Motor neuron (in vitro differentiated cells): ENCODE measurements around the gene TMEM178B. TPM values are rescaled to one million over a fixed set of nuclear protein-coding genes. Genes with fewer than 3 reads are reported as not detected.

Experiments used
- ATAC-seq, 8 experiments: fragments of 200-7000 bp; cut with Tn5 transposase; replicated peaks in 6 of 8; 2 replicates each; pipeline ENCODE4 v1.8.0; 2021; ENCODE audit warnings: mild to moderate bottlenecking in 8 of 8, moderate library complexity in 8 of 8
- H3K27ac ChIP-seq, 2 donors: fragments of 250-450 bp; sonication (Bioruptor Pico); 2 replicates each; pipeline ENCODE4 v1.9.0; 2021; ENCODE audit warnings: antibody characterized with exemption in 2 of 2, mild to moderate bottlenecking in 2 of 2, moderate library complexity in 1 of 2
- H3K4me1 ChIP-seq, 2 donors: fragments of 250-450 bp; sonication (Bioruptor Pico); replicated peaks in 1 of 2; 2 replicates each; pipeline ENCODE4 v1.6.1; 2021; ENCODE audit warnings: antibody characterized with exemption in 2 of 2, mild to moderate bottlenecking in 2 of 2, moderate library complexity in 1 of 2
- H3K4me3 ChIP-seq, 5 donors: fragments of 250-450 bp; sonication (Bioruptor Pico); 2 replicates each; pipeline ENCODE4 v1.9.0; 2021; ENCODE audit warnings: antibody characterized with exemption in 5 of 5, mild to moderate bottlenecking in 5 of 5, moderate library complexity in 4 of 5
- WGBS, 10 experiments: fragments of 450-650 bp; shearing (Covaris generic); methylation state at CpG; one replicate each; pipeline ENCODE4 v1.0.0; 2022; 5-methylcytosine and 5-hydroxymethylcytosine counted together
- in situ Hi-C, 9 experiments: fragments of 400-800 bp; cut with MboI; loops; one replicate each; pipeline ENCODE4 v1.15.0; 2021; ENCODE audit warnings: low sequenced_read_pairs in 9 of 9, low pct_unique_long_range_greater_than_20kb in 2 of 9; ENCODE audit not compliant: unreplicated experiment in 9 of 9
- total RNA-seq, 8 experiments: library from RNA; unstranded; fragments of 300-600 nt; gene quantifications; 2 replicates each; pipeline versions ENCODE4 v1.2.3 to v1.2.4, GENCODE V29; 2022

Gene TMEM178B
- total RNA-seq, 8 experiments from 2014 or later, result 0.56 to 29.8 (median 17.1) TPM

GRCh38 chr7:141301544-141301943, 227.7 kb downstream of the TMEM178B start:
- 0 to 93% (median 60%) methylated on average over 1 to 7 of the region's 8 CpGs; no CpG with 5 or more reads in 2 of the 10 experiments for WGBS, 10 experiments
- in situ Hi-C loops, result no loop called here
- H3K4me1 ChIP-seq, result no peaks in the 10 kb centered on the region
- ATAC-seq, result no peak
- H3K27ac ChIP-seq, result no peak overlapping the region
- no peak overlapping the region for H3K4me3 ChIP-seq

- WGBS, 10 experiments, result 11 to 100% (median 85%) methylated on average over 1 to 3 of the region's 3 CpGs; no CpG with 5 or more reads in 4 of the 10 experiments
- Histone ChIP-seq H3K27ac (no peak overlapping the region), H3K4me1 (no peaks in the 10 kb centered on the region), H3K4me3 (no peak overlapping the region)
- no peak for ATAC-seq
- in situ Hi-C loops, result no loop called here
Observed at GRCh38 chr7:141302617-141303016, 228.8 kb downstream of the TMEM178B start.

GRCh38 chr7:141304291-141304690, 230.4 kb downstream of the TMEM178B start:
- WGBS, 10 experiments, result 0 to 100% (median 81%) methylated on average over 1 of the region's 2 CpGs; no CpG with 5 or more reads in 6 of the 10 experiments
- no peaks in the 10 kb centered on the region for H3K4me1 ChIP-seq
- H3K27ac ChIP-seq, result no peak overlapping the region
- in situ Hi-C loops, result no loop called here
- H3K4me3 ChIP-seq, result no peak overlapping the region
- ATAC-seq, result no peak

- Histone ChIP-seq H3K4me3 (no peak overlapping the region), H3K4me1 (no peaks in the 10 kb centered on the region), H3K27ac (no peak overlapping the region)
- 0 to 97% (median 79%) methylated on average over 1 to 4 of the region's 4 CpGs for WGBS, 10 experiments
- peak in 1 of 8 experiments; percentile 31 for ATAC-seq
- in situ Hi-C loops, result no loop called here
Observed at GRCh38 chr7:141306081-141306480, 232.2 kb downstream of the TMEM178B start.

- H3K4me1 ChIP-seq, result no peaks in the 10 kb centered on the region
- 0 to 100% (median 91%) methylated on average over 1 to 2 of the region's 2 CpGs; no CpG with 5 or more reads in 2 of the 10 experiments for WGBS, 10 experiments
- H3K4me3 ChIP-seq, result no peak overlapping the region
- no peak for ATAC-seq
- in situ Hi-C loops, result no loop called here
- no peak overlapping the region for H3K27ac ChIP-seq
Observed at GRCh38 chr7:141312395-141312794, 238.5 kb downstream of the TMEM178B start.

GRCh38 chr7:141312828-141313521, 239.1 kb downstream of the TMEM178B start:
- Histone ChIP-seq H3K27ac (no peak overlapping the region), H3K4me3 (no peak overlapping the region), H3K4me1 (no peaks in the 10 kb centered on the region)
- ATAC-seq, result peak in 1 of 8 experiments; percentile 24
- WGBS, 10 experiments, result 0 to 82% (median 35%) methylated on average over 1 to 2 of the region's 2 CpGs; no CpG with 5 or more reads in 6 of the 10 experiments
- in situ Hi-C loops, result no loop called here

- ATAC-seq, result no peak
- no peak overlapping the region for H3K27ac ChIP-seq
- 0 to 92% (median 63%) methylated on average over 1 to 4 of the region's 5 CpGs for WGBS, 10 experiments
- in situ Hi-C loops, result no loop called here
- no peak overlapping the region for H3K4me3 ChIP-seq
- H3K4me1 ChIP-seq, result no peaks in the 10 kb centered on the region
Observed at GRCh38 chr7:141313896-141314295, 240.0 kb downstream of the TMEM178B start.

- Histone ChIP-seq H3K4me1 (no peaks in the 10 kb centered on the region), H3K27ac (no peak overlapping the region), H3K4me3 (no peak overlapping the region)
- WGBS, 10 experiments, result 12 to 100% (median 42%) methylated on average over 1 to 3 of the region's 3 CpGs; no CpG with 5 or more reads in 3 of the 10 experiments
- in situ Hi-C loops, result no loop called here
- no peak for ATAC-seq
Observed at GRCh38 chr7:141317033-141317585, 243.2 kb downstream of the TMEM178B start.

- Histone ChIP-seq H3K4me1 (peaks cover 9 to 17% of the 10 kb centered on the region in 2 donors), H3K4me3 (no peak overlapping the region), H3K27ac (no peak overlapping the region)
- in situ Hi-C loops, result no loop called here
- peak in 2 of 8 experiments; percentile 76 to 83 for ATAC-seq
- WGBS, 10 experiments, result 0 to 100% (median 58%) methylated on average over 1 to 3 of the region's 3 CpGs; no CpG with 5 or more reads in 2 of the 10 experiments
Observed at GRCh38 chr7:141320287-141320686, 246.4 kb downstream of the TMEM178B start.

GRCh38 chr7:141322383-141322782, 248.5 kb downstream of the TMEM178B start:
- in situ Hi-C loops, result no loop called here
- 5 to 80% (median 40%) methylated on average over 1 to 5 of the region's 6 CpGs for WGBS, 10 experiments
- ATAC-seq, result peak in 3 of 8 experiments; percentile 23 to 63 (median 28)
- H3K4me1 ChIP-seq, result peaks cover 13 to 21% of the 10 kb centered on the region in 2 donors
- H3K27ac ChIP-seq, result no peak overlapping the region
- no peak overlapping the region for H3K4me3 ChIP-seq

GRCh38 chr7:141323826-141324225, 250.0 kb downstream of the TMEM178B start:
- peaks cover 13 to 21% of the 10 kb centered on the region in 2 donors for H3K4me1 ChIP-seq
- in situ Hi-C loops, result no loop called here
- no peak overlapping the region for H3K4me3 ChIP-seq
- WGBS, 10 experiments, result 0 to 100% (median 85%) methylated on average over 1 to 4 of the region's 4 CpGs
- no peak overlapping the region for H3K27ac ChIP-seq
- no peak for ATAC-seq

GRCh38 chr7:141324870-141325269, 251.0 kb downstream of the TMEM178B start:
- WGBS, 10 experiments, result 0 to 83% (median 50%) methylated on average over 1 to 3 of the region's 3 CpGs; no CpG with 5 or more reads in 1 of the 10 experiments
- in situ Hi-C loops, result no loop called here
- no peak overlapping the region for H3K27ac ChIP-seq

GRCh38 chr7:141325275-141325674, 251.4 kb downstream of the TMEM178B start:
- no peak for ATAC-seq
- no peak overlapping the region for H3K27ac ChIP-seq
- WGBS, 10 experiments, result 0 to 62% (median 21%) methylated on average over 1 to 2 of the region's 2 CpGs; no CpG with 5 or more reads in 6 of the 10 experiments
- H3K4me1 ChIP-seq, result peaks cover 13 to 21% of the 10 kb centered on the region in 2 donors
- in situ Hi-C loops, result no loop called here
- no peak overlapping the region for H3K4me3 ChIP-seq

More at GRCh38 chr7:141324870-141325269, 251.0 kb downstream of the TMEM178B start:
- H3K4me1 ChIP-seq, result peaks cover 13 to 21% of the 10 kb centered on the region in 2 donors
- no peak overlapping the region for H3K4me3 ChIP-seq
- peak in 4 of 8 experiments; percentile 16 to 59 (median 32) for ATAC-seq
